GM18870 (cell line): ENCODE measurements around the gene CIC.

Experiments used
- ATAC-seq: cut with Tn5 transposase; IDR thresholded peaks from one replicate; pipeline ENCODE4 v1.9.1; 2021; ENCODE audit warnings: moderate library complexity; ENCODE audit not compliant: unreplicated experiment

Gene CIC

GRCh38 chr19:42287017-42287826 is 18.2 kb downstream of the CIC start:
- ATAC-seq, result no peak

- ATAC-seq, result no peak
Measured at GRCh38 chr19:42287827-42288107, 18.7 kb downstream of the CIC start.

GRCh38 chr19:42288387-42288786 is 19.3 kb downstream of the CIC start:
- ATAC-seq, result no peak

- no peak for ATAC-seq
Measured at GRCh38 chr19:42288881-42289555, 20.0 kb downstream of the CIC start.

- ATAC-seq, result no peak
Measured at GRCh38 chr19:42289556-42290041, 20.5 kb downstream of the CIC start.

- no peak for ATAC-seq
Measured at GRCh38 chr19:42290136-42290522, 21.1 kb downstream of the CIC start.

GRCh38 chr19:42290523-42291434 is 21.7 kb downstream of the CIC start:
- no peak for ATAC-seq

GRCh38 chr19:42291435-42291810 is 22.4 kb downstream of the CIC start:
- ATAC-seq, result no peak

GRCh38 chr19:42292042-42292960 is 23.2 kb downstream of the CIC start:
- ATAC-seq, result no peak

- ATAC-seq, result no peak
Measured at GRCh38 chr19:42292963-42293362, 23.9 kb downstream of the CIC start.

- ATAC-seq, result no peak
Measured at GRCh38 chr19:42293540-42293939, 24.5 kb downstream of the CIC start.

GRCh38 chr19:42293948-42294347 is 24.9 kb downstream of the CIC start:
- ATAC-seq, result no peak

GRCh38 chr19:42294471-42295137 is 25.6 kb downstream of the CIC start:
- ATAC-seq, result no peak

- ATAC-seq, result no peak
Measured at GRCh38 chr19:42295342-42295741, 26.3 kb downstream of the CIC start.

- no peak for ATAC-seq
Measured at GRCh38 chr19:42295831-42296525, 26.9 kb downstream of the CIC start.

- ATAC-seq, result no peak
Measured at GRCh38 chr19:42297039-42297438, 28.0 kb downstream of the CIC start.

- no peak for ATAC-seq
Measured at GRCh38 chr19:42301646-42302203, 32.7 kb downstream of the CIC start, which contains the start of gene PRR19. TSS of gene PRR19 (plus strand) at chr19:42302132. CDS start at chr19:42309585, 7,453 bp downstream.

- ATAC-seq, result no peak
Measured at GRCh38 chr19:42303101-42303464, 34.0 kb downstream of the CIC start.

GRCh38 chr19:42303876-42304275 is 34.8 kb downstream of the CIC start:
- no peak for ATAC-seq
